ENCODE results near the gene INPP5A. TPM values are rescaled to one million over a fixed set of nuclear protein-coding genes. Genes with fewer than 3 reads are reported as not detected.

Gene INPP5A
- total and polyA plus RNA-seq, 10 of the 15 experiments (the other 5 are each of a cell fraction or from before 2014, with no cell fraction given), result 0.52 to 15.0 (median 6.3) TPM

DNA sequence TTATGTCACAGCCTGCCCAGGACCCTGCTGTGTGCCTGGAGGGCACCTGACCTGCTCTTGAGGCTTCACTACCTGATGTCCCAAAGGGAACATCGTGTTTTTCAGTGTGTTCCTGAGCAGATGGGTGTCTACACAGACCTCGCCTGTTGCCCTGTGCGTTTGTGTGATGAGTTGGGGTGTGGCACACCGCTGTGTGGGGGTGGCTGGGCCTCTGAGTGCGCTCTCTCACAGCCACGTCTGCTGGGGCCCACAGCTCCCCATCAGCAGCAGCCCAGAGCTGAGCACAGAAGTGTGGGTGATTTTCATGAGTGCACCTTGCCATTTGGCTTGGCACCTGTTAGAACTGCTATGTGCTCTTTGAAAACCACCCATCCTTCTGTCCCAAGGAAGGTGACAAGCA lies 126.8 kb downstream of the INPP5A start:
- WGBS (ENCODE audit: insufficient coverage, insufficient replicate concordance, low lambda C conversion rate, missing lambda C conversion rate), result 64% methylated on average over 4 of the region's 6 CpGs
- Histone ChIP-seq H3K4me3 (no peak overlapping the region), H3K79me2 (ENCODE audit: control insufficient read depth, insufficient read depth, low read length) (no peaks in the 10 kb centered on the region), H4K20me1 (ENCODE audit: control insufficient read depth, insufficient read depth) (no peaks in the 10 kb centered on the region), H2AFZ (ENCODE audit: control insufficient read depth, low read depth, low read length) (no peak overlapping the region), H3K4me1 (ENCODE audit: control insufficient read depth, insufficient read depth, low read length) (no peaks in the 10 kb centered on the region), H3K27ac (ENCODE audit: control insufficient read depth, insufficient read depth) (no peak overlapping the region), H3K9me3 (replicated peaks; ENCODE audit: control insufficient read depth, insufficient read depth, low read length) (no peaks in the 10 kb centered on the region), H3K4me2 (ENCODE audit: control insufficient read depth, insufficient read depth) (no peak overlapping the region), H3K9ac (ENCODE audit: control insufficient read depth, insufficient read depth, low read length) (no peak overlapping the region), H3K36me3 (ENCODE audit: control insufficient read depth in 2 of 2, insufficient read depth in 2 of 2, low read length in 1 of 2) (no peaks in the 10 kb centered on the region), H3K27me3 (replicated peaks in 1 of 2; ENCODE audit: control insufficient read depth in 2 of 2, insufficient read depth in 2 of 2, low read length in 1 of 2) (no peaks in the 10 kb centered on the region)
- no peak for TF ChIP-seq RAD21 (IDR thresholded peaks at IDR 0.05; ENCODE audit: insufficient read depth, low read depth, low read length)
- no peak for TF ChIP-seq RELA (IDR thresholded peaks at IDR 0.05; ENCODE audit: borderline replicate concordance, partially characterized antibody)
- no peak for TF ChIP-seq RUNX3 (IDR thresholded peaks at IDR 0.05; ENCODE audit: low read length)
- no peak for TF ChIP-seq WRNIP1 (IDR thresholded peaks at IDR 0.05; ENCODE audit: borderline replicate concordance, low read depth, low read length)
- TF ChIP-seq, protein P1, sequence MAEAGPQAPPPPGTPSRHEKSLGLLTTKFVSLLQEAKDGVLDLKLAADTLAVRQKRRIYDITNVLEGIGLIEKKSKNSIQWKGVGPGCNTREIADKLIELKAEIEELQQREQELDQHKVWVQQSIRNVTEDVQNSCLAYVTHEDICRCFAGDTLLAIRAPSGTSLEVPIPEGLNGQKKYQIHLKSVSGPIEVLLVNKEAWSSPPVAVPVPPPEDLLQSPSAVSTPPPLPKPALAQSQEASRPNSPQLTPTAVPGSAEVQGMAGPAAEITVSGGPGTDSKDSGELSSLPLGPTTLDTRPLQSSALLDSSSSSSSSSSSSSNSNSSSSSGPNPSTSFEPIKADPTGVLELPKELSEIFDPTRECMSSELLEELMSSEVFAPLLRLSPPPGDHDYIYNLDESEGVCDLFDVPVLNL (IDR thresholded peaks at IDR 0.05; ENCODE audit: low read depth, low read length), result no peak
- TF ChIP-seq HCFC1 (IDR thresholded peaks at IDR 0.05; ENCODE audit: low read length), result no peak
- intact Hi-C loops (cut with micrococcal nuclease; ENCODE audit: unreplicated experiment), result no loop called here
- FAIRE-seq (no peak), DNase-seq (ENCODE audit: low read depth, low spot score) (no peak), ATAC-seq (no peak)
- CTCF ChIA-PET, result interaction anchor here (0.6 kb wide), 1 partner anchor 698 kb away, joined by 3 read pairs; no protein-coding TSS in a partner anchor
- in situ Hi-C loops (cut with MboI), result no loop called here
- RAD21 ChIA-PET (ENCODE audit: unreplicated experiment), result no interaction called here
- POLR2A ChIA-PET, result no interaction called here
- BruUV-seq (replicated peaks), result no TSS peak
- SMC1A ChIA-PET (ENCODE audit: uncharacterized antibody, unreplicated experiment), result interaction anchor here (1.1 kb wide), 1 partner anchor 12 kb away, joined by 3 read pairs; no protein-coding TSS in a partner anchor

DNA sequence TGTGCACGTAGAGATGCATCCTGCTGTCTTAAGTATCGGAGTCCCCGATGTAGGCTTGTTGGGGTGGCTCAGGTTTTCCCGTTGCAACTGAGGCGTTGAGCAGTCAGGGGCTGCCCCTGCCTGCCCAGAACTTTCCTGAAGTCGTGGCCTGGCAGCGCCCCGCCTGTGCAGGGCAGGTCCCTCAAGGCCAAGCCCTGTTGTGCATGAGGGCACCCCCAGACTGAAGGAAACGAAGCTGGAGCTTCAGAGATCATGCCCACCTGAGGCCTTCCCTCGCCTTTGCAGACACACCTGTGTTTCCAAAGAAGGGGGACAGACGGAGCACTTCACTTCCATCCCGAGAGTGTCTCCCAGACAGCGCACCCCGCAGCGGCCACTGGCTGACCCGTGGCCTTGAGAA lies 127.3 kb downstream of the INPP5A start:
- SMC1A ChIA-PET (ENCODE audit: uncharacterized antibody, unreplicated experiment), result interaction anchor here (1.1 kb wide), 1 partner anchor 13 kb away, joined by 3 read pairs; no protein-coding TSS in a partner anchor
- no TSS peak for BruUV-seq (replicated peaks)
- TF ChIP-seq, protein P1 (IDR thresholded peaks at IDR 0.05; ENCODE audit: low read depth, low read length), result no peak
- TF ChIP-seq EGR1 (IDR thresholded peaks at IDR 0.05; ENCODE audit: borderline replicate concordance in 1 of 2, low read depth in 2 of 2, low read length in 2 of 2) (no peak), YY1 (IDR thresholded peaks at IDR 0.05; ENCODE audit: low read depth, low read length) (no peak), DPF2 (IDR thresholded peaks at IDR 0.05) (no peak), RUNX3 (IDR thresholded peaks at IDR 0.05; ENCODE audit: low read length) (no peak), ETV6 (conservative IDR thresholded peaks at IDR 0.05 in 1 of 2, IDR thresholded peaks at IDR 0.05 in 1 of 2; ENCODE audit: borderline replicate concordance in 1 of 2, low read depth in 1 of 2) (no peak), ASH2L (IDR thresholded peaks at IDR 0.05; ENCODE audit: borderline replicate concordance, low read depth) (no peak), EED (IDR thresholded peaks at IDR 0.05; ENCODE audit: low read depth) (no peak)
- TF ChIP-seq, protein P2, sequence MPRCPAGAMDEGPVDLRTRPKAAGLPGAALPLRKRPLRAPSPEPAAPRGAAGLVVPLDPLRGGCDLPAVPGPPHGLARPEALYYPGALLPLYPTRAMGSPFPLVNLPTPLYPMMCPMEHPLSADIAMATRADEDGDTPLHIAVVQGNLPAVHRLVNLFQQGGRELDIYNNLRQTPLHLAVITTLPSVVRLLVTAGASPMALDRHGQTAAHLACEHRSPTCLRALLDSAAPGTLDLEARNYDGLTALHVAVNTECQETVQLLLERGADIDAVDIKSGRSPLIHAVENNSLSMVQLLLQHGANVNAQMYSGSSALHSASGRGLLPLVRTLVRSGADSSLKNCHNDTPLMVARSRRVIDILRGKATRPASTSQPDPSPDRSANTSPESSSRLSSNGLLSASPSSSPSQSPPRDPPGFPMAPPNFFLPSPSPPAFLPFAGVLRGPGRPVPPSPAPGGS (IDR thresholded peaks at IDR 0.05; ENCODE audit: borderline replicate concordance, insufficient read depth, low read depth, low read length, poor library complexity, severe bottlenecking), result no peak

More for the DNA sequence above, 127.3 kb downstream of the INPP5A start:
- H4K20me1 ChIP-seq (ENCODE audit: control insufficient read depth, insufficient read depth), result no peaks in the 10 kb centered on the region
- POLR2A ChIA-PET, result no interaction called here
- H3K4me1 ChIP-seq (ENCODE audit: control insufficient read depth, insufficient read depth, low read length), result no peaks in the 10 kb centered on the region
- H3K9ac ChIP-seq (ENCODE audit: control insufficient read depth, insufficient read depth, low read length), result no peak overlapping the region
- no peaks in the 10 kb centered on the region for H3K9me3 ChIP-seq (replicated peaks; ENCODE audit: control insufficient read depth, insufficient read depth, low read length)
- no peaks in the 10 kb centered on the region for H3K79me2 ChIP-seq (ENCODE audit: control insufficient read depth, insufficient read depth, low read length)
- H3K27me3 ChIP-seq (replicated peaks in 1 of 2; ENCODE audit: control insufficient read depth in 2 of 2, insufficient read depth in 2 of 2, low read length in 1 of 2), result no peaks in the 10 kb centered on the region
- no peak for ATAC-seq
- H3K36me3 ChIP-seq (ENCODE audit: control insufficient read depth in 2 of 2, insufficient read depth in 2 of 2, low read length in 1 of 2), result no peaks in the 10 kb centered on the region
- H3K27ac ChIP-seq (ENCODE audit: control insufficient read depth, insufficient read depth), result no peak overlapping the region
- RAD21 ChIA-PET (ENCODE audit: unreplicated experiment), result no interaction called here
- in situ Hi-C loops (cut with MboI) (no loop called here), intact Hi-C loops (cut with micrococcal nuclease; ENCODE audit: unreplicated experiment) (no loop called here)
- CTCF ChIA-PET, result no interaction called here
- no peak for FAIRE-seq
- no peak for DNase-seq (ENCODE audit: low read depth, low spot score)
- WGBS (ENCODE audit: insufficient coverage, insufficient replicate concordance, low lambda C conversion rate, missing lambda C conversion rate), result 84% methylated on average over 14 of the region's 16 CpGs
- H3K4me2 ChIP-seq (ENCODE audit: control insufficient read depth, insufficient read depth), result no peak overlapping the region
- H2AFZ ChIP-seq (ENCODE audit: control insufficient read depth, low read depth, low read length), result no peak overlapping the region
- H3K4me3 ChIP-seq, result no peak overlapping the region

Measured in GM12878 (cell line).